Right lobe of liver (tissue), 6 donors: ENCODE results near the gene CNGB1. TPM values are rescaled to one million over a fixed set of nuclear protein-coding genes. Genes with fewer than 3 reads are reported as not detected.
A peak's percentile ranks its signal among the peaks of the same experiment; 100 is the strongest.

Experiments
- ATAC-seq, 4 donors: fragments of 200-7000 bp; cut with Tn5 transposase; one replicate each; pipeline ENCODE4 v1.9.1; 2020; ENCODE audit warnings: mild to moderate bottlenecking in 4 of 4, moderate library complexity in 4 of 4
- DNase-seq, 3 donors: peaks; one replicate each; pipeline ENCODE4 v3.0.0-alpha.2; 2020
- H3K27ac ChIP-seq, 3 donors: fragments of 200-600 bp; one replicate each; pipeline ENCODE4 v1.8.0; 2022
- H3K27me3 ChIP-seq, 2 donors: fragments of 200-600 bp; one replicate each; pipeline ENCODE4 v1.8.0; 2022
- H3K36me3 ChIP-seq, 4 donors: fragments of 200-600 bp; sonication (generic) in 1 of 4; one replicate each; pipeline versions ENCODE4 v1.5.1 to v1.8.0; 2017 to 2022; ENCODE audit warnings: control low read depth in 1 of 4
- H3K4me1 ChIP-seq, 4 donors: fragments of 200-600 bp; sonication (generic) in 1 of 4; one replicate each; pipeline versions ENCODE4 v1.5.1 to v1.8.0; 2017 to 2022; ENCODE audit warnings: control low read depth in 1 of 4
- H3K4me3 ChIP-seq, 3 donors: fragments of 200-600 bp; one replicate each; pipeline ENCODE4 v1.8.0; 2022
- H3K9me3 ChIP-seq, 4 donors: fragments of 200-600 bp; sonication (generic) in 1 of 4; one replicate each; pipeline versions ENCODE4 v1.5.1 to v1.8.0; 2017 to 2022; ENCODE audit warnings: control low read depth in 1 of 4
- POLR2A ChIP-seq: fragments of 450-650 bp; IDR thresholded peaks from one replicate; pipeline ENCODE4 v1.6.1; 2017; ENCODE audit warnings: antibody characterized with exemption, mild to moderate bottlenecking
- WGBS: methylation state at CpG from one replicate; pipeline ENCODE4 v1.1.6; 2018; ENCODE audit warnings: low coverage, low lambda C conversion rate; ENCODE audit not compliant: insufficient coverage; ENCODE audit errors: missing lambda C conversion rate; 5-methylcytosine and 5-hydroxymethylcytosine counted together
- intact Hi-C, 2 donors: fragments of 100-400 bp; cut with DNase I; formaldehyde crosslinking; loops; one replicate each; pipeline versions ENCODE4 v1.11.2 to v1.14.1; 2022
- total RNA-seq, 6 experiments: library from RNA; depleted of rRNA in 2 of 6; stranded (reverse); fragments of >200 nt in 2 of 6; fragmentation: NEBNext Ultra II Directional in 3 of 6; extraction: Animal tissue kit (Norgen Biotek cat#: 25700) in 3 of 6; gene quantifications; one replicate each; pipeline versions ENCODE4 v1.1.0 to v1.2.4, GENCODE V29; 2016 to 2023
- TF ChIP-seq, protein P1 (sequence below), 4 donors: fragments of 200-600 bp in 3 of 4; fragments of 450-650 bp in 1 of 4; IDR thresholded peaks; one replicate each; pipeline versions ENCODE4 v1.5.1 to v1.8.0; 2016 to 2022; ENCODE audit warnings: antibody characterized with exemption in 4 of 4, mild to moderate bottlenecking in 2 of 4
- donor health status: DM: no; HTN: yes; CAD: no.
- donor health status: DM: no; HTN: no; CAD: no.
- donor health status: DM: no; HTN: no; CAD: no.
- donor health status: DM: no; HTN: yes; CAD: no.
- donor health status: DM: no; HTN: yes; CAD: no.

CNGB1 gene
- total RNA-seq, 6 experiments from 2014 or later, result not detected

DNA sequence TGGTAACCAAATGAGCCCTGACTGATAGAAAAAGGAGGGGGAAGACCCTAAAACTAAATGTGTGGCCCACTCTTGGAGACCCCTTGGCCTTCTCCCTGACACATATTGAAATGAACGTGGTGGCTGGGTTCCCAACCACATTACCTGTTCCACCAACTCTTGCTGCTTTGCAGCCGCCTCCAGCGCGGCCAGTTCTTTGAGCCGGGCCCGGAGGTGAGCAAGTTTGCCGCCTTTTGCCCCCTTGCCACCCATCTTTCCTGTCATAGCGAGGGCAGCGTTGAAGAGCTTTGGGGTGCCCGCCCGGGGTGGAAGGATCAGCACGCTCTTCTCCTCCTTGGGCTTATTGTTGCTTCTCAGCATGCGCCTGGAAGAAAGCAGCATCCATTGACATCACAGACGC lies 83.2 kb downstream of the CNGB1 start:
- DNase-seq, result no peak
- H3K27me3 ChIP-seq, result no peaks in the 10 kb centered on the region
- TF ChIP-seq, protein P1, sequence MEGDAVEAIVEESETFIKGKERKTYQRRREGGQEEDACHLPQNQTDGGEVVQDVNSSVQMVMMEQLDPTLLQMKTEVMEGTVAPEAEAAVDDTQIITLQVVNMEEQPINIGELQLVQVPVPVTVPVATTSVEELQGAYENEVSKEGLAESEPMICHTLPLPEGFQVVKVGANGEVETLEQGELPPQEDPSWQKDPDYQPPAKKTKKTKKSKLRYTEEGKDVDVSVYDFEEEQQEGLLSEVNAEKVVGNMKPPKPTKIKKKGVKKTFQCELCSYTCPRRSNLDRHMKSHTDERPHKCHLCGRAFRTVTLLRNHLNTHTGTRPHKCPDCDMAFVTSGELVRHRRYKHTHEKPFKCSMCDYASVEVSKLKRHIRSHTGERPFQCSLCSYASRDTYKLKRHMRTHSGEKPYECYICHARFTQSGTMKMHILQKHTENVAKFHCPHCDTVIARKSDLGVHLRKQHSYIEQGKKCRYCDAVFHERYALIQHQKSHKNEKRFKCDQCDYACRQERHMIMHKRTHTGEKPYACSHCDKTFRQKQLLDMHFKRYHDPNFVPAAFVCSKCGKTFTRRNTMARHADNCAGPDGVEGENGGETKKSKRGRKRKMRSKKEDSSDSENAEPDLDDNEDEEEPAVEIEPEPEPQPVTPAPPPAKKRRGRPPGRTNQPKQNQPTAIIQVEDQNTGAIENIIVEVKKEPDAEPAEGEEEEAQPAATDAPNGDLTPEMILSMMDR (IDR thresholded peaks at IDR 0.05), result no peak
- no peak for TF ChIP-seq POLR2A
- peaks cover 0 to 36% (median 23%) of the 10 kb centered on the region in 4 donors for H3K4me1 ChIP-seq
- no peak for ATAC-seq
- H3K36me3 ChIP-seq, result no peaks in the 10 kb centered on the region
- 95% methylated on average over 8 of the region's 14 CpGs for WGBS
- H3K27ac ChIP-seq, result no peak overlapping the region
- no peaks in the 10 kb centered on the region for H3K9me3 ChIP-seq
- intact Hi-C loops, result no loop called here
- H3K4me3 ChIP-seq, result no peak overlapping the region

DNA sequence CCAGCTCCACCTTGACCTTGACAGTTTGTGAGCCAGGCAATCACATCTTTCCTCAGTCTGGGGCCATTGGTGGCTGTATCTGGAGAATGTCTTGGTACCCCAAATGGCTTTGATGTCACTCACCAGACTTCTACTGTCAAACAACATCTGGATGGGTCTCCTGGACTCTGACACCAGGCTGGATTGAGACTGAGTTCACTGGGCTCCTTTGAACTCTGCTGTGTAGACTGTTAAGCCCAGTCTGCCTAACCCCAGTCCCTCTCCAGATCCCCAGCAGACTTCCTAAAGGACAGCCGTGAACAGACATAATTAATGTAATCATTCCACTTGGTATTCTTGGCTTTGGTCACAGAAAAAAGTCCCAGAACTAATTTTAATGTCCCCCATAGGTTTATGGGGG lies 84.5 kb downstream of the CNGB1 start:
- intact Hi-C loops, result no loop called here
- Histone ChIP-seq H3K27ac (no peak overlapping the region), H3K4me3 (no peak overlapping the region), H3K27me3 (no peaks in the 10 kb centered on the region), H3K4me1 (peaks cover 0 to 23% (median 16%) of the 10 kb centered on the region in 4 donors), H3K36me3 (no peaks in the 10 kb centered on the region), H3K9me3 (no peaks in the 10 kb centered on the region)
- WGBS, result 78% methylated on average over 1 of the region's 1 CpG
- ATAC-seq, result no peak
- no peak for TF ChIP-seq POLR2A
- TF ChIP-seq, protein P1 (IDR thresholded peaks at IDR 0.05), result no peak
- DNase-seq, result no peak

DNA sequence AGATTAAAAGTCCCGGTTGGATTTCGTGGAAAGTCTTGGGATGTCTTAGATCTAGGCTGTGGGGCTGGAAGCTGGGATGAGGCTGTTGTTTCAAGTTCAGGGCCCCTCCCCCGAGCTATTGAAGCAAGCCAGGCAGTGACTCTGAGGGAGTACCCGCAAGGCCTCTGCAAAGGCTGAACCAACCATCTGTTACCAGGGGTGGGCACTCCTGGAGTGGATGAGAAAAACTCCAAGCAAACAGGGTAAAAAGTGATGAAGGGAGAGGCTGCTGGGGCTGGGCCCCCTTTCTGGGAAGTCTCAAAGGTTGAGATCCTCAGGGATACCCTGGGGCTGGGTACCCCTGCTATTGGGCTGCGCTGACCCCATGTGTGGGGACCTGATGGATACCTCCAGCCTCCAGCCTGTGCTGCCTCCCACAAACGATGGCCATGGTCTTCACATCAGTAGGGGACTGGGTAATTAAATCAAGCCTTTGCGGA lies 86.2 kb downstream of the CNGB1 start:
- Histone ChIP-seq H3K36me3 (no peaks in the 10 kb centered on the region), H3K4me3 (no peak overlapping the region), H3K4me1 (peaks cover 0 to 7% (median 3%) of the 10 kb centered on the region in 4 donors), H3K27ac (no peak overlapping the region), H3K27me3 (no peaks in the 10 kb centered on the region), H3K9me3 (no peaks in the 10 kb centered on the region)
- ATAC-seq (no peak), DNase-seq (no peak)
- intact Hi-C loops, result no loop called here
- no peak for TF ChIP-seq POLR2A
- TF ChIP-seq, protein P1 (IDR thresholded peaks at IDR 0.05), result no peak
- WGBS, result 33% methylated on average over 2 of the region's 7 CpGs

DNA sequence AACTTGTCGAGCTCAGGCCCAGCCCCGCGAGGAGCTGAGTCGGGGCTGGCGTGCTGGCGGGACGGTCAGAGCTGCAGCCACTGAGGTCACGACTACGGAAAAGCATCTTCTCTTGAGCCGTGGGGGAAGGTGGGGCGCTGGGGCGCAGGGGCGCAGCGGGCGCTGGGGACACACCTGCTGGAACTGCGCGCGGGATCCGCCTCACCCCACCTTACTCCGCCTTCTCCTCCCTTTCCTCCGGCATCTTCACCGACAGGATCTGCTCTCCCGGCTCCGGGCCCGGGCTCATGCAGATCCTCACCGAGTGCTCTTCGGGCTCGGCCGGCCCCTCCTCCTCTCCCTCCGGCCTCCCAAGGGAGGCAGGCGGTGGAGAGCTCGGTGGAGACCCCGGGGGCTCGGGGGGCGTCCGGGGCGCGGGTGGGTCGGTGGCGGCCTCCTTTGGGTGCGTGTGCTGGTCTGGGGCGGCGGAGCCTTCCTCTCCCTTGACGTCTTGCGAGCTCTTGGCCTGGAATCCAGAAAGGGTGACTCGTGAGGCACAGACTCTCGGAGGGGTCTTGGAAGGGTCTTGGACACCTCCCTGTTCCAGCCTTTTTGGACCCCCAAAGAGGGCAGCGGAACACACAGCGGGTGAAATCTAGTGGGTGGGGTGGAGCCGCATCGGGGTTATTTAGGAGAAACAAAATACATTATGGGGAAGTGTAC lies 86.8 kb downstream of the CNGB1 start:
- intact Hi-C loops, result no loop called here
- H3K4me3 ChIP-seq, result no peak overlapping the region

More for the DNA sequence above, 86.8 kb downstream of the CNGB1 start:
- no peaks in the 10 kb centered on the region for H3K27me3 ChIP-seq
- TF ChIP-seq, protein P1 (IDR thresholded peaks at IDR 0.05), result no peak
- H3K27ac ChIP-seq, result no peak overlapping the region
- H3K36me3 ChIP-seq, result no peaks in the 10 kb centered on the region
- peaks cover 0 to 2% (median 0%) of the 10 kb centered on the region in 4 donors for H3K4me1 ChIP-seq
- ATAC-seq (peak in 1 of 4 donors; percentile 24), DNase-seq (no peak)
- no peaks in the 10 kb centered on the region for H3K9me3 ChIP-seq
- 47% methylated on average over 22 of the region's 51 CpGs for WGBS
